OCI-M2 (cell line): Measurements from ENCODE around the gene PTPN18.

Experiments used
- DNase-seq: peaks from one replicate; lab custom pipeline; 2025; ENCODE audit not compliant: unreplicated experiment; lab: John Stamatoyannopoulos, UW

Gene PTPN18

GRCh38 chr2:130339885-130340745 lies 15.7 kb upstream of the PTPN18 start:
- DNase-seq, result no peak

GRCh38 chr2:130341562-130342019 lies 14.3 kb upstream of the PTPN18 start:
- DNase-seq, result no peak

GRCh38 chr2:130342020-130342532 lies 13.8 kb upstream of the PTPN18 start:
- DNase-seq, result peak; percentile 64

- DNase-seq, result peak; percentile 70
Observed at GRCh38 chr2:130342533-130343275, 13.2 kb upstream of the PTPN18 start, which contains the start of gene IMP4. Gene IMP4, plus strand, starts transcription at chr2:130342897. Its CDS starts 36 bp downstream, at chr2:130342933.

GRCh38 chr2:130344578-130344977 lies 11.3 kb upstream of the PTPN18 start:
- DNase-seq, result no peak

- DNase-seq, result no peak
Observed at GRCh38 chr2:130345091-130345490, 10.8 kb upstream of the PTPN18 start.

- DNase-seq, result no peak
Observed at GRCh38 chr2:130345611-130346010, 10.2 kb upstream of the PTPN18 start.

GRCh38 chr2:130346041-130346740 lies 9.7 kb upstream of the PTPN18 start:
- DNase-seq, result no peak

- DNase-seq, result no peak
Observed at GRCh38 chr2:130346741-130347066, 9.2 kb upstream of the PTPN18 start.

GRCh38 chr2:130347220-130347925 lies 8.5 kb upstream of the PTPN18 start:
- no peak for DNase-seq

- DNase-seq, result no peak
Observed at GRCh38 chr2:130349174-130349573, 6.7 kb upstream of the PTPN18 start.

- no peak for DNase-seq
Observed at GRCh38 chr2:130351711-130352110, 4.1 kb upstream of the PTPN18 start.

- no peak for DNase-seq
Observed at GRCh38 chr2:130352237-130352636, 3.6 kb upstream of the PTPN18 start.

- no peak for DNase-seq
Observed at GRCh38 chr2:130353291-130354138, 2.3 kb upstream of the PTPN18 start.

- DNase-seq, result no peak
Observed at GRCh38 chr2:130354139-130354428, 1.8 kb upstream of the PTPN18 start.

- DNase-seq, result no peak
Observed at GRCh38 chr2:130355172-130355577, 681 bp upstream of the PTPN18 start.

- DNase-seq, result no peak
Observed at GRCh38 chr2:130357864-130358263, 2.0 kb downstream of the PTPN18 start.

GRCh38 chr2:130358420-130359350 lies 2.8 kb downstream of the PTPN18 start:
- no peak for DNase-seq

- DNase-seq, result no peak
Observed at GRCh38 chr2:130359466-130359865, 3.6 kb downstream of the PTPN18 start.
